Activated CD4-positive, CD25-positive, alpha-beta regulatory T cell treated with anti-CD3 and anti-CD28 coated beads, Interleukin-2, amount 50 U/mL, for 24 hours (primary cell): Measurements from ENCODE around the gene IL21R.

Source experiments
- ATAC-seq, 2 donors: fragments of 150-1000 bp; cut with Tn5 transposase; one replicate each; pipeline ENCODE4 v1.10.0; 2021; ENCODE audit warnings: mild to moderate bottlenecking in 1 of 2, moderate library complexity in 1 of 2

IL21R gene

GRCh38 chr16:27489906-27490305, 87.9 kb downstream of the IL21R start:
- ATAC-seq, result no peak

GRCh38 chr16:27491894-27492587, 90.1 kb downstream of the IL21R start:
- ATAC-seq, result no peak

- ATAC-seq, result no peak
Measured at GRCh38 chr16:27492588-27492979, 90.6 kb downstream of the IL21R start.

- ATAC-seq, result no peak
Measured at GRCh38 chr16:27495191-27495590, 93.2 kb downstream of the IL21R start.

- no peak for ATAC-seq
Measured at GRCh38 chr16:27498031-27498825, 96.3 kb downstream of the IL21R start.

- no peak for ATAC-seq
Measured at GRCh38 chr16:27498916-27499658, 97.1 kb downstream of the IL21R start.

- ATAC-seq, result no peak
Measured at GRCh38 chr16:27499659-27500055, 97.7 kb downstream of the IL21R start.

GRCh38 chr16:27500801-27501200, 98.8 kb downstream of the IL21R start:
- ATAC-seq, result no peak
